Tibial nerve (tissue), 4 donors: Measurements from ENCODE around the gene MPV17.

Experiments used
- CTCF ChIP-seq, 5 experiments: fragments of 200-600 bp in 3 of 5; fragments of 450-650 bp in 2 of 5; sonication (generic) in 3 of 5; IDR thresholded peaks; one replicate each; pipeline ENCODE4 v1.5.1; 2016 to 2019; ENCODE audit warnings: antibody characterized with exemption in 5 of 5, mild to moderate bottlenecking in 3 of 5, moderate library complexity in 2 of 5
- EP300 ChIP-seq, 2 donors: sonication (generic); formaldehyde crosslinking; IDR thresholded peaks; one replicate each; pipeline ENCODE4 v1.6.1; 2017; ENCODE audit warnings: antibody characterized with exemption in 2 of 2, mild to moderate bottlenecking in 1 of 2

DNA sequence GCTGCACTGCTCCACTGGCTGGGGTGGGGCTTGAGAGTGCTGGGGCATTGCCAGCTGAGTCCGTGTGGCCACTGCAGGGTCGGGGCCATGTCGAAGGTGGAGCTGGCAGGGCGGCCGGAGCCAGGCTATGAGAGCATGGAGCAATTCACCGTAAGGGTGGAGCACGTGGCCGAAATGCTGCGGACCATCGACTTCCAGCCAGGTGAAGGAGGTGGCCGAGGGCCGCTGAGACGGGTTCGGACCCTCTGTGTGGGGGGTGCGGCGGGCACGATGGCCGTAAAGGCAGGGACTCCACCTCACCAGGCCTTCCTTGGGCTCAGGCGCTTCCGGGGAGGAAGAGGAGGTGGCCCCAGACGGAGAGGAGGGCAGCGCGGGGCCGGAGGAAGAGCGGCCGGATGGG lies 16.8 kb downstream of the MPV17 start:
- TF ChIP-seq CTCF (IDR thresholded peaks at IDR 0.05) (no peak), EP300 (IDR thresholded peaks at IDR 0.05) (no peak)
